H1 (cell line): ENCODE measurements around the gene RNF2. TPM values are rescaled to one million over a fixed set of nuclear protein-coding genes. Genes with fewer than 3 reads are reported as not detected.

Experiments used
- CTCF ChIA-PET: fragments of 300-600 bp; sonication (Branson Sonifier 250); formaldehyde crosslinking; loops from one replicate; lab custom pipeline; 2021; ENCODE audit not compliant: partially characterized antibody; lab: Charles Lee
- POLR2A ChIA-PET: fragments of 300-600 bp; sonication (Branson Sonifier 250); formaldehyde crosslinking; loops from one replicate; lab custom pipeline; 2021; ENCODE audit warnings: inconsistent platforms; ENCODE audit not compliant: partially characterized antibody; lab: Charles Lee
- DNase-seq, 2 experiments: peaks; one replicate each; pipeline versions ENCODE4 v3.0.0 to v3.0.0-alpha.2; 2010 to 2022; ENCODE audit warnings: low spot score in 2 of 2, low read depth in 1 of 2, mixed read lengths in 1 of 2
- FAIRE-seq: peaks from 2 replicates; lab custom pipeline; 2011; peaks lifted over from hg19 to GRCh38; lab: Jason Lieb, UNC
- H2AFZ ChIP-seq: 2 replicates; pipeline ENCODE4 v1.8.1; 2012; ENCODE audit warnings: low read length, inconsistent platforms
- H2AK5ac ChIP-seq: 2 replicates; pipeline ENCODE4 v1.6.1; 2013; ENCODE audit warnings: low read depth, low read length
- H2BK120ac ChIP-seq: replicated peaks from 2 replicates; pipeline ENCODE3; 2013; ENCODE audit warnings: low read depth, low read length, inconsistent platforms
- H2BK12ac ChIP-seq: 2 replicates; pipeline ENCODE4 v1.6.1; 2013; ENCODE audit warnings: low read depth, low read length
- H2BK15ac ChIP-seq: 2 replicates; pipeline ENCODE4 v1.6.1; 2013; ENCODE audit warnings: low read length
- H2BK20ac ChIP-seq: 2 replicates; pipeline ENCODE4 v1.6.1; 2013; ENCODE audit warnings: low read length
- H2BK5ac ChIP-seq: 2 replicates; pipeline ENCODE4 v1.6.1; 2013; ENCODE audit warnings: low read depth, low read length
- H3K14ac ChIP-seq: 2 replicates; pipeline ENCODE4 v1.6.1; 2013; ENCODE audit warnings: inconsistent platforms; ENCODE audit not compliant: insufficient read length
- H3K18ac ChIP-seq: 2 replicates; pipeline ENCODE4 v1.6.1; 2013; ENCODE audit warnings: low read length; ENCODE audit errors: extremely low read depth
- H3K23ac ChIP-seq: 2 replicates; pipeline ENCODE4 v1.6.1; 2013; ENCODE audit warnings: inconsistent platforms; ENCODE audit not compliant: insufficient read length
- H3K23me2 ChIP-seq: 2 replicates; pipeline ENCODE4 v1.6.1; 2013; ENCODE audit warnings: low read depth, low read length
- H3K27ac ChIP-seq: 2 replicates; pipeline ENCODE4 v1.6.1; 2011; ENCODE audit warnings: low read depth, low read length, inconsistent platforms
- H3K27me3 ChIP-seq, 4 experiments: replicated peaks in 1 of 4; 1 replicate in 1 of 4; 2 replicates in 3 of 4; pipeline versions ENCODE4 v1.6.1 to v1.8.1; 2011 to 2013; ENCODE audit warnings: low read length in 3 of 4, mild to moderate bottlenecking in 3 of 4, inconsistent platforms in 2 of 4, mixed read lengths in 2 of 4, moderate library complexity in 1 of 4; ENCODE audit not compliant: control insufficient read depth in 3 of 4, insufficient read depth in 3 of 4; ENCODE audit errors: extremely low read depth in 1 of 4
- H3K36me3 ChIP-seq, 4 experiments: 2 replicates each; pipeline versions ENCODE4 v1.6.1 to v1.8.1; 2011 to 2013; ENCODE audit warnings: mild to moderate bottlenecking in 4 of 4, low read length in 3 of 4, moderate library complexity in 2 of 4, control low read depth in 1 of 4, inconsistent platforms in 1 of 4; ENCODE audit not compliant: insufficient read depth in 4 of 4, control insufficient read depth in 2 of 4
- H3K4ac ChIP-seq: replicated peaks from 2 replicates; pipeline ENCODE3; 2013; ENCODE audit warnings: low read length, low read depth, mixed read lengths, inconsistent platforms; ENCODE audit not compliant: insufficient read length
- H3K4me1 ChIP-seq, 4 experiments: replicated peaks in 1 of 4; 1 replicate in 1 of 4; 2 replicates in 3 of 4; pipeline versions ENCODE4 v1.6.1 to v1.8.1; 2011 to 2013; ENCODE audit warnings: low read length in 3 of 4, inconsistent platforms in 2 of 4, mixed read lengths in 1 of 4; ENCODE audit not compliant: insufficient read depth in 4 of 4, control insufficient read depth in 3 of 4
- H3K4me2 ChIP-seq, 2 experiments: 2 replicates each; pipeline versions ENCODE4 v1.6.1 to v1.8.1; 2011 to 2013; ENCODE audit warnings: low read depth in 2 of 2, low read length in 2 of 2, control low read depth in 1 of 2, inconsistent platforms in 1 of 2, mild to moderate bottlenecking in 1 of 2; ENCODE audit not compliant: insufficient read depth in 1 of 2
- H3K4me3 ChIP-seq, 4 experiments: fragments of 200-600, 300-600 bp in 1 of 4; sonication (generic), shearing (Covaris generic), sonication (Bioruptor Twin) in 1 of 4; 2 replicates each; pipeline versions ENCODE4 v1.5.1 to v1.8.1; 2011 to 2016; ENCODE audit warnings: low read length in 4 of 4, low read depth in 3 of 4, control low read depth in 2 of 4, inconsistent platforms in 2 of 4, mild to moderate bottlenecking in 2 of 4, mixed read lengths in 1 of 4, moderate library complexity in 1 of 4; ENCODE audit not compliant: insufficient read depth in 2 of 4; ENCODE audit errors: extremely low read depth in 1 of 4
- H3K56ac ChIP-seq: replicated peaks from 2 replicates; pipeline ENCODE3; 2013; ENCODE audit warnings: low read depth, mild to moderate bottlenecking, mixed read lengths, low read length, inconsistent platforms; ENCODE audit not compliant: insufficient read length
- H3K79me1 ChIP-seq: 2 replicates; pipeline ENCODE4 v1.6.1; 2013; ENCODE audit warnings: low read depth, low read length, control low read depth
- H3K79me2 ChIP-seq, 2 experiments: 2 replicates each; pipeline versions ENCODE4 v1.6.1 to v1.8.1; 2012 to 2013; ENCODE audit warnings: low read length in 2 of 2, mild to moderate bottlenecking in 2 of 2, inconsistent platforms in 1 of 2; ENCODE audit not compliant: insufficient read depth in 2 of 2, control insufficient read depth in 1 of 2
- H3K9ac ChIP-seq, 4 experiments: replicated peaks in 1 of 4; 1 replicate in 1 of 4; 2 replicates in 3 of 4; pipeline versions ENCODE4 v1.6.1 to v1.8.1; 2011 to 2013; ENCODE audit warnings: low read depth in 3 of 4, low read length in 3 of 4, control low read depth in 2 of 4, mild to moderate bottlenecking in 2 of 4, moderate library complexity in 2 of 4, inconsistent platforms in 1 of 4; ENCODE audit errors: extremely low read depth in 1 of 4
- H3K9me3 ChIP-seq, 2 experiments: 2 replicates each; pipeline versions ENCODE4 v1.6.1 to v1.8.1; 2012 to 2013; ENCODE audit warnings: mild to moderate bottlenecking in 2 of 2, moderate library complexity in 2 of 2, control low read depth in 1 of 2, inconsistent platforms in 1 of 2, low read depth in 1 of 2, low read length in 1 of 2, mixed read lengths in 1 of 2; ENCODE audit not compliant: insufficient read depth in 2 of 2
- H4K20me1 ChIP-seq, 2 experiments: replicated peaks in 1 of 2; 2 replicates each; pipeline versions ENCODE3 to v1.8.1; 2011 to 2013; ENCODE audit warnings: inconsistent platforms in 2 of 2, low read length in 2 of 2, mild to moderate bottlenecking in 1 of 2; ENCODE audit not compliant: insufficient read depth in 2 of 2, control insufficient read depth in 1 of 2
- H4K5ac ChIP-seq: 2 replicates; pipeline ENCODE4 v1.6.1; 2013; ENCODE audit warnings: low read length, low read depth, mixed read lengths, inconsistent platforms; ENCODE audit not compliant: insufficient read length
- H4K8ac ChIP-seq: 2 replicates; pipeline ENCODE4 v1.8.0; 2013; ENCODE audit warnings: mild to moderate bottlenecking, moderate library complexity, low read length, inconsistent platforms; ENCODE audit not compliant: insufficient read depth; ENCODE audit errors: extremely low read depth
- H4K91ac ChIP-seq: replicated peaks from 2 replicates; pipeline ENCODE3; 2013; ENCODE audit warnings: low read length, mixed read lengths, inconsistent platforms; ENCODE audit not compliant: insufficient read length
- CBX8 ChIP-seq: fragments of 300-800, 300-1000 bp; sonication (generic); IDR thresholded peaks from 2 replicates; pipeline ENCODE4 v1.7.1; 2016; ENCODE audit warnings: low read depth, low read length, borderline replicate concordance
- CEBPB ChIP-seq: IDR thresholded peaks from 2 replicates; pipeline ENCODE4 v1.6.1; 2012; ENCODE audit warnings: low read depth, low read length
- CHD1 ChIP-seq: IDR thresholded peaks from 2 replicates; pipeline ENCODE4 v1.6.1; 2012; ENCODE audit warnings: low read depth, low read length, improper control_type of control experiment
- CHD2 ChIP-seq: IDR thresholded peaks from 2 replicates; pipeline ENCODE4 v1.6.1; 2012; ENCODE audit warnings: low read length, improper control_type of control experiment
- CREB1 ChIP-seq: IDR thresholded peaks from 2 replicates; pipeline ENCODE4 v1.6.1; 2012; ENCODE audit warnings: inconsistent platforms
- EZH2 ChIP-seq: fragments of 200-600 bp; sonication (generic); IDR thresholded peaks from 2 replicates; pipeline ENCODE4 v1.7.1; 2012; ENCODE audit warnings: low read depth, mild to moderate bottlenecking, moderate library complexity, low read length, inconsistent platforms; ENCODE audit not compliant: severe bottlenecking
- FOSL1 ChIP-seq: IDR thresholded peaks from 2 replicates; pipeline ENCODE4 v1.6.1; 2011; ENCODE audit warnings: mild to moderate bottlenecking, low read depth, low read length, moderate library complexity; ENCODE audit not compliant: insufficient read depth
- GTF2F1 ChIP-seq: IDR thresholded peaks from 2 replicates; pipeline ENCODE4 v1.6.1; 2012; ENCODE audit warnings: low read depth, low read length, improper control_type of control experiment, borderline replicate concordance
- HDAC6 ChIP-seq: IDR thresholded peaks from one replicate; pipeline ENCODE4 v1.7.1; 2012; ENCODE audit warnings: low read depth, mild to moderate bottlenecking, inconsistent platforms, low read length, moderate library complexity
- NRF1 ChIP-seq: IDR thresholded peaks from 2 replicates; pipeline ENCODE4 v1.6.1; 2011; ENCODE audit warnings: mild to moderate bottlenecking, low read depth, low read length, improper control_type of control experiment
- POLR2AphosphoS5 ChIP-seq: IDR thresholded peaks from 2 replicates; pipeline ENCODE4 v1.6.1; 2011; ENCODE audit warnings: low read depth, low read length
- RBBP5 ChIP-seq: IDR thresholded peaks from 2 replicates; pipeline ENCODE4 v1.7.1; 2012; ENCODE audit warnings: low read depth, mild to moderate bottlenecking, inconsistent platforms, low read length, moderate library complexity, borderline replicate concordance
- SAP30 ChIP-seq: fragments of 300-600 bp; sonication (generic); IDR thresholded peaks from 2 replicates; pipeline ENCODE4 v1.7.1; 2012; ENCODE audit warnings: low read length, moderate library complexity, mild to moderate bottlenecking, inconsistent platforms; ENCODE audit not compliant: insufficient read depth, insufficient replicate concordance
- SIRT6 ChIP-seq: IDR thresholded peaks from one replicate; pipeline ENCODE4 v1.7.1; 2012; ENCODE audit warnings: low read length, inconsistent platforms
- SP2 ChIP-seq: IDR thresholded peaks from 2 replicates; pipeline ENCODE4 v1.6.1; 2012; ENCODE audit warnings: mild to moderate bottlenecking, low read length, inconsistent platforms
- YY1 ChIP-seq: IDR thresholded peaks from 2 replicates; pipeline ENCODE4 v1.6.1; 2011; ENCODE audit warnings: low read depth, mild to moderate bottlenecking, low read length
- WGBS, 2 experiments: shearing (Covaris generic) in 1 of 2; methylation state at CpG; one replicate each; pipeline versions ENCODE4 v1.1.6 to v1.1.7; 2013 to 2015; ENCODE audit warnings: low lambda C conversion rate in 2 of 2, mixed read lengths in 2 of 2, inconsistent platforms in 1 of 2, low coverage in 1 of 2, missing lambda C conversion rate in 1 of 2; ENCODE audit not compliant: insufficient replicate concordance in 2 of 2, insufficient coverage in 1 of 2, insufficient read length in 1 of 2; ENCODE audit errors: extremely low coverage in 1 of 2, missing lambda C conversion rate in 1 of 2; 5-methylcytosine and 5-hydroxymethylcytosine counted together
- polyA plus RNA-seq, 7 experiments: library from polyadenylated mRNA; depleted of rRNA in 3 of 7; stranded (reverse) in 5 of 7; unstranded in 2 of 7; fragments of >200 nt in 5 of 7; fragments of 200-250 nt in 2 of 7; gene quantifications; 1 replicate in 5 of 7; 2 replicates in 1 of 7; 4 replicates in 1 of 7; pipeline versions ENCODE4 v1.2.1 to v1.2.3, GENCODE V29; 2011 to 2013; ENCODE audit warnings: missing spikeins in 2 of 7, mixed read lengths in 2 of 7
- total RNA-seq: library from RNA; stranded (reverse); fragmentation: NEBNext Ultra II Directional; extraction: Animal tissue kit (Norgen Biotek cat#: 25700); gene quantifications from 2 replicates; pipeline ENCODE4 v1.2.1, GENCODE V29; 2021
- TF ChIP-seq, protein P1 (sequence below): IDR thresholded peaks from 2 replicates; pipeline ENCODE4 v1.6.1; 2012; ENCODE audit warnings: inconsistent platforms

Gene RNF2
- total and polyA plus RNA-seq, 2 of the 8 experiments (the other 6 are each of a cell fraction or from before 2014, with no cell fraction given), result 28.9 to 58.9 TPM

DNA sequence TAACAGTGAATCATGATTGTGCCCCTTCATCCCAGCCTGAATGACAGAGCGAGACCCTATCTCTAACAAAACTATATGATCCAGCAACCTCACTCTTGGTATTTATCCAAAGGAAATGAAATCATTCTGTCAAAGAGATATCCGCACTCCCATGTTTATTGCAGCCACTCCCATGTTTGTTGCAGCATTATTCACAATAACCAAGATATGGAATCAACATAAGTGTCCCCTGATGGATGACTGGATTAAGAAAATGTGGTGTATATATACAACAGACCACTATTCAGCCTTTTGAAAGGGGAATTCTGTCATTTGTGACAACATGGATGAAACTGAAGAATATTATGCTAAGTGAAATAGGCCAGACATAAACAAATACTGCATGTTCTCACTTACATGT is 67.0 kb downstream of the RNF2 start:
- H3K23me2 ChIP-seq, result no peaks in the 10 kb centered on the region
- no peak for FAIRE-seq
- no peaks in the 10 kb centered on the region for H4K20me1 ChIP-seq
- no peak overlapping the region for H3K18ac ChIP-seq
- H3K4me3 ChIP-seq, result no peak overlapping the region
- no peak overlapping the region for H2AFZ ChIP-seq
- no peaks in the 10 kb centered on the region for H3K4me1 ChIP-seq
- no peak overlapping the region for H3K14ac ChIP-seq
- no peaks in the 10 kb centered on the region for H3K79me1 ChIP-seq
- H3K56ac ChIP-seq, result no peak overlapping the region
- no peaks in the 10 kb centered on the region for H3K9me3 ChIP-seq
- no peak overlapping the region for H2BK120ac ChIP-seq
- no peak overlapping the region for H3K23ac ChIP-seq
- DNase-seq, result no peak
- H2AK5ac ChIP-seq, result no peak overlapping the region
- no peak overlapping the region for H4K91ac ChIP-seq
- no peak overlapping the region for H4K8ac ChIP-seq
- H4K5ac ChIP-seq, result no peak overlapping the region
- H3K27me3 ChIP-seq, result no peaks in the 10 kb centered on the region
- H2BK5ac ChIP-seq, result no peak overlapping the region
- no peak for TF ChIP-seq SAP30
- TF ChIP-seq CHD2, result no peak
- no peak for TF ChIP-seq HDAC6
- no peak for TF ChIP-seq SP2
- no peak for TF ChIP-seq NRF1
- no peak for TF ChIP-seq SIRT6
- no peak for TF ChIP-seq RBBP5
- no peak for TF ChIP-seq YY1
- TF ChIP-seq CBX8, result no peak
- no peak for TF ChIP-seq CHD1
- no peak for TF ChIP-seq EZH2
- TF ChIP-seq, protein P1, sequence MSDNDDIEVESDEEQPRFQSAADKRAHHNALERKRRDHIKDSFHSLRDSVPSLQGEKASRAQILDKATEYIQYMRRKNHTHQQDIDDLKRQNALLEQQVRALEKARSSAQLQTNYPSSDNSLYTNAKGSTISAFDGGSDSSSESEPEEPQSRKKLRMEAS, result no peak
- TF ChIP-seq CEBPB, result no peak
- TF ChIP-seq POLR2AphosphoS5, result no peak
- no peak for TF ChIP-seq FOSL1
- no peak for TF ChIP-seq CREB1
- no peak for TF ChIP-seq GTF2F1
- no peaks in the 10 kb centered on the region for H3K79me2 ChIP-seq
- H2BK20ac ChIP-seq, result no peak overlapping the region
- H3K27ac ChIP-seq, result no peak overlapping the region
- H3K9ac ChIP-seq, result no peak overlapping the region
- H3K4me2 ChIP-seq, result no peak overlapping the region
- CTCF ChIA-PET, result no interaction called here
- no peak overlapping the region for H2BK15ac ChIP-seq
- WGBS, 2 experiments, result 94% methylated on average over 2 of the region's 2 CpGs; no CpG with 5 or more reads in 1 of the 2 experiments
- no peaks in the 10 kb centered on the region for H3K36me3 ChIP-seq
- POLR2A ChIA-PET, result no interaction called here
- H3K4ac ChIP-seq, result no peak overlapping the region
- H2BK12ac ChIP-seq, result no peak overlapping the region
